ENCODE measurements around the gene SSBP2. TPM values are rescaled to one million over a fixed set of nuclear protein-coding genes. Genes with fewer than 3 reads are reported as not detected.

SSBP2 gene
- total and polyA plus RNA-seq, 2 of the 8 experiments (the other 6 are each of a cell fraction or from before 2014, with no cell fraction given): 21.5 to 36.2 TPM

DNA sequence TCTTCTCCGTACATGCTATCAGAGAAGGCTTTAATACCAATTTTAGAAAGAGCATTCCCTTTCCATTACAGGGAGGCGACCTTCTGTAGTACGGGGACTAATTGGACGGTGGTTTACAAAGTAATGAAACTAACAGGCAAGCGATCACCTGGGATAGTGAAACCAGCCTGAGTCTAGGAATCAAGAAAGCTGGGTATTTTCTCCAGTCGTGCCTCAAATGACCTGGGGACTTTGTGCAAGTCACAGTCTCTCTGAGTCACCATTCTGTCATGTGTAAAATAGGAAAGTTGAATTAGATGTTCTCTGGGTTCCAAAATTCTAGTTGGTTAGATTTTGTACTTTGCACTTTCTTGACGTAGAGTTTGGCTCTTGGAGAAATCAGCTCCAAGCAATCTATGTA lies 22.7 kb upstream of the SSBP2 start:
- no peak overlapping the region for H3K14ac ChIP-seq (ENCODE audit: insufficient read length)
- no peak overlapping the region for H2BK20ac ChIP-seq (ENCODE audit: low read length)
- no peaks in the 10 kb centered on the region for H3K27me3 ChIP-seq (replicated peaks in 1 of 4; ENCODE audit: control insufficient read depth in 3 of 4, extremely low read depth in 1 of 4, insufficient read depth in 3 of 4, low read length in 3 of 4)
- H3K4me2 ChIP-seq (ENCODE audit: insufficient read depth in 1 of 2, low read depth in 2 of 2, low read length in 2 of 2): no peak overlapping the region
- H3K9me3 ChIP-seq (ENCODE audit: insufficient read depth in 2 of 2, low read depth in 1 of 2, low read length in 1 of 2): no peaks in the 10 kb centered on the region
- H3K9ac ChIP-seq (replicated peaks in 1 of 4; ENCODE audit: extremely low read depth in 1 of 4, low read depth in 3 of 4, low read length in 3 of 4): no peak overlapping the region
- no peaks in the 10 kb centered on the region for H3K36me3 ChIP-seq (ENCODE audit: control insufficient read depth in 2 of 4, insufficient read depth in 4 of 4, low read length in 3 of 4)
- DNase-seq (ENCODE audit: low read depth in 1 of 2, low spot score in 2 of 2) (no peak), FAIRE-seq (no peak)
- H4K91ac ChIP-seq (replicated peaks; ENCODE audit: insufficient read length, low read length): no peak overlapping the region
- no peak overlapping the region for H2AFZ ChIP-seq (ENCODE audit: low read length)
- no peak overlapping the region for H4K5ac ChIP-seq (ENCODE audit: insufficient read length, low read depth, low read length)
- H4K20me1 ChIP-seq (replicated peaks in 1 of 2; ENCODE audit: control insufficient read depth in 1 of 2, insufficient read depth in 2 of 2, low read length in 2 of 2): no peaks in the 10 kb centered on the region
- H2BK15ac ChIP-seq (ENCODE audit: low read length): no peak overlapping the region
- H2BK5ac ChIP-seq (ENCODE audit: low read depth, low read length): no peak overlapping the region
- ChIA-PET CTCF (ENCODE audit: partially characterized antibody) (interaction anchor here (0.6 kb wide), 1 partner anchor 230 kb away, joined by 3 read pairs; no protein-coding TSS in a partner anchor), POLR2A (ENCODE audit: partially characterized antibody) (no interaction called here)
- no peak for TF ChIP-seq BRCA1 (IDR thresholded peaks at IDR 0.05; ENCODE audit: low read depth, low read length)
- no peak for TF ChIP-seq TBP (IDR thresholded peaks at IDR 0.05; ENCODE audit: low read depth, low read length)
- no peak for TF ChIP-seq KDM4A (IDR thresholded peaks at IDR 0.05; ENCODE audit: low read depth, low read length, severe bottlenecking)
- TF ChIP-seq RXRA (IDR thresholded peaks at IDR 0.05; ENCODE audit: insufficient read depth, low read depth, low read length): no peak
- TF ChIP-seq FOSL1 (IDR thresholded peaks at IDR 0.05; ENCODE audit: insufficient read depth, low read depth, low read length): no peak
- TF ChIP-seq POLR2A (IDR thresholded peaks at IDR 0.05; ENCODE audit: control extremely low read depth in 1 of 2, low read depth in 2 of 2, low read length in 2 of 2): no peak
- TF ChIP-seq SUZ12 (IDR thresholded peaks at IDR 0.05; ENCODE audit: low read length): no peak
- no peak for TF ChIP-seq CHD2 (IDR thresholded peaks at IDR 0.05; ENCODE audit: low read length)
- no peak for TF ChIP-seq SP1 (IDR thresholded peaks at IDR 0.05; ENCODE audit: low read depth, low read length)
- TF ChIP-seq SRF (IDR thresholded peaks at IDR 0.05; ENCODE audit: low read depth, low read length): no peak
- TF ChIP-seq JUN (IDR thresholded peaks at IDR 0.05; ENCODE audit: low read depth, low read length): no peak
- TF ChIP-seq TCF12 (IDR thresholded peaks at IDR 0.05; ENCODE audit: low read depth, low read length): no peak
- TF ChIP-seq, protein P1, sequence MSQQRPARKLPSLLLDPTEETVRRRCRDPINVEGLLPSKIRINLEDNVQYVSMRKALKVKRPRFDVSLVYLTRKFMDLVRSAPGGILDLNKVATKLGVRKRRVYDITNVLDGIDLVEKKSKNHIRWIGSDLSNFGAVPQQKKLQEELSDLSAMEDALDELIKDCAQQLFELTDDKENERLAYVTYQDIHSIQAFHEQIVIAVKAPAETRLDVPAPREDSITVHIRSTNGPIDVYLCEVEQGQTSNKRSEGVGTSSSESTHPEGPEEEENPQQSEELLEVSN (IDR thresholded peaks at IDR 0.05): no peak
- no peak for TF ChIP-seq NANOG (IDR thresholded peaks at IDR 0.05; ENCODE audit: insufficient read depth, low read depth, low read length, poor library complexity, severe bottlenecking)
- no peak overlapping the region for H3K4ac ChIP-seq (replicated peaks; ENCODE audit: insufficient read length, low read depth, low read length)
- no peak overlapping the region for H3K18ac ChIP-seq (ENCODE audit: extremely low read depth, low read length)
- no peaks in the 10 kb centered on the region for H3K23me2 ChIP-seq (ENCODE audit: low read depth, low read length)
- no peaks in the 10 kb centered on the region for H3K79me2 ChIP-seq (ENCODE audit: control insufficient read depth in 1 of 2, insufficient read depth in 2 of 2, low read length in 2 of 2)
- H3K4me3 ChIP-seq (ENCODE audit: extremely low read depth in 1 of 4, insufficient read depth in 2 of 4, low read depth in 3 of 4, low read length in 4 of 4): no peak overlapping the region
- no peak overlapping the region for H4K8ac ChIP-seq (ENCODE audit: extremely low read depth, insufficient read depth, low read length)
- no peak overlapping the region for H2AK5ac ChIP-seq (ENCODE audit: low read depth, low read length)
- H3K27ac ChIP-seq (ENCODE audit: low read depth, low read length): no peak overlapping the region
- H3K79me1 ChIP-seq (ENCODE audit: low read depth, low read length): no peaks in the 10 kb centered on the region
- no peak overlapping the region for H2BK12ac ChIP-seq (ENCODE audit: low read depth, low read length)
- no peaks in the 10 kb centered on the region; a peak in 1 of 7 replicates for H3K4me1 ChIP-seq (replicated peaks in 1 of 4; ENCODE audit: control insufficient read depth in 3 of 4, insufficient read depth in 4 of 4, low read length in 3 of 4)
- no peak overlapping the region for H3K23ac ChIP-seq (ENCODE audit: insufficient read length)
- H3K56ac ChIP-seq (replicated peaks; ENCODE audit: insufficient read length, low read depth, low read length): no peak overlapping the region
- WGBS, 2 experiments (ENCODE audit: extremely low coverage in 1 of 2, insufficient coverage in 1 of 2, insufficient read length in 1 of 2, insufficient replicate concordance in 2 of 2, low coverage in 1 of 2, low lambda C conversion rate in 2 of 2, missing lambda C conversion rate in 1 of 2): 91% methylated on average over 7 of the region's 7 CpGs; no CpG with 5 or more reads in 1 of the 2 experiments
- no peak overlapping the region for H2BK120ac ChIP-seq (replicated peaks; ENCODE audit: low read depth, low read length)
